WTC11 (cell line): ENCODE results near the gene IL6R. TPM values are rescaled to one million over a fixed set of nuclear protein-coding genes. Genes with fewer than 3 reads are reported as not detected.

Experiments
- ATF1 ChIP-seq: sonication (generic); formaldehyde crosslinking; IDR thresholded peaks from 2 replicates; pipeline ENCODE4 v1.8.1; 2023; ENCODE audit warnings: mild to moderate bottlenecking, moderate library complexity, missing genetic modification reagents
- CREB1 ChIP-seq: sonication (generic); formaldehyde crosslinking; IDR thresholded peaks from 2 replicates; pipeline ENCODE4 v1.8.0; 2023; ENCODE audit warnings: mild to moderate bottlenecking, missing genetic modification reagents
- CREM ChIP-seq: sonication (generic); formaldehyde crosslinking; IDR thresholded peaks from 2 replicates; pipeline ENCODE4 v1.8.1; 2022; ENCODE audit warnings: mild to moderate bottlenecking, missing genetic modification reagents, moderate library complexity
- ELF4 ChIP-seq: sonication (generic); formaldehyde crosslinking; IDR thresholded peaks from 2 replicates; pipeline ENCODE4 v1.8.1; 2022; ENCODE audit warnings: low read depth, mild to moderate bottlenecking, moderate library complexity, missing genetic modification reagents
- EMX1 ChIP-seq: fragments of 250-450 bp; sonication (Bioruptor Pico); IDR thresholded peaks from 2 replicates; pipeline ENCODE4 v1.8.0; 2021; ENCODE audit warnings: mild to moderate bottlenecking
- ERG ChIP-seq: fragments of 250-450 bp; sonication (Bioruptor Pico); IDR thresholded peaks from 2 replicates; pipeline ENCODE4 v1.8.0; 2021; ENCODE audit warnings: mild to moderate bottlenecking
- FOXP1 ChIP-seq: sonication (generic); formaldehyde crosslinking; IDR thresholded peaks from 2 replicates; pipeline ENCODE4 v1.8.0; 2022; ENCODE audit warnings: missing genetic modification reagents, mild to moderate bottlenecking, moderate library complexity, borderline replicate concordance
- KAT7 ChIP-seq: sonication (generic); formaldehyde crosslinking; IDR thresholded peaks from 2 replicates; pipeline ENCODE4 v1.8.1; 2023; ENCODE audit warnings: missing genetic modification reagents, mild to moderate bottlenecking, borderline replicate concordance
- NFE2L1 ChIP-seq: sonication (generic); formaldehyde crosslinking; IDR thresholded peaks from 2 replicates; pipeline ENCODE4 v1.8.1; 2023; ENCODE audit warnings: missing genetic modification reagents
- NR2C2 ChIP-seq: sonication (generic); formaldehyde crosslinking; IDR thresholded peaks from 2 replicates; pipeline ENCODE4 v1.8.0; 2022; ENCODE audit warnings: mild to moderate bottlenecking, missing genetic modification reagents
- ZNF138 ChIP-seq: sonication (generic); formaldehyde crosslinking; conservative IDR thresholded peaks from 2 replicates; pipeline ENCODE4 v1.8.1; 2022; ENCODE audit warnings: mild to moderate bottlenecking, moderate library complexity, missing genetic modification reagents
- ZNF281 ChIP-seq: sonication (generic); formaldehyde crosslinking; IDR thresholded peaks from 2 replicates; pipeline ENCODE4 v1.8.0; 2023; ENCODE audit warnings: mild to moderate bottlenecking, missing genetic modification reagents
- ZNF396 ChIP-seq: fragments of 250-450 bp; sonication (Bioruptor Pico); IDR thresholded peaks from 2 replicates; pipeline ENCODE4 v1.8.0; 2021; ENCODE audit warnings: mild to moderate bottlenecking, moderate library complexity, borderline replicate concordance
- ZNF671 ChIP-seq: fragments of 250-450 bp; sonication (Bioruptor Pico); IDR thresholded peaks from 2 replicates; pipeline ENCODE4 v1.8.0; 2021; ENCODE audit warnings: mild to moderate bottlenecking
- ZSCAN18 ChIP-seq: fragments of 250-450 bp; sonication (Bioruptor Pico); IDR thresholded peaks from 2 replicates; pipeline ENCODE4 v2.1.2; 2022; ENCODE audit warnings: mild to moderate bottlenecking, moderate library complexity
- total RNA-seq: library from RNA; stranded (reverse); gene quantifications from 3 replicates; pipeline ENCODE4 v1.2.3, GENCODE V29; 2021
- TF ChIP-seq, protein P1 (sequence below): sonication (generic); formaldehyde crosslinking; IDR thresholded peaks from 2 replicates; pipeline ENCODE4 v1.8.1; 2022; ENCODE audit warnings: low read depth, missing genetic modification reagents, borderline replicate concordance
- TF ChIP-seq, protein P2 (sequence below): sonication (generic); formaldehyde crosslinking; IDR thresholded peaks from 2 replicates; pipeline ENCODE4 v1.8.0; 2022; ENCODE audit warnings: missing genetic modification reagents
- TF ChIP-seq, protein P3 (sequence below): sonication (generic); formaldehyde crosslinking; IDR thresholded peaks from 2 replicates; pipeline ENCODE4 v1.8.0; 2023; ENCODE audit warnings: missing genetic modification reagents, mild to moderate bottlenecking, borderline replicate concordance
- TF ChIP-seq, protein P4 (sequence below): fragments of 250-450 bp; sonication (Bioruptor Pico); conservative IDR thresholded peaks from 2 replicates; pipeline ENCODE4 v1.9.0; 2021; ENCODE audit warnings: mild to moderate bottlenecking
- TF ChIP-seq, protein P5 (sequence below): sonication (generic); formaldehyde crosslinking; IDR thresholded peaks from 2 replicates; pipeline ENCODE4 v1.8.1; 2022; ENCODE audit warnings: low read depth, mild to moderate bottlenecking, moderate library complexity, missing genetic modification reagents, borderline replicate concordance

The IL6R gene
- total RNA-seq, 1 experiment from 2014 or later: 7.0 TPM

DNA sequence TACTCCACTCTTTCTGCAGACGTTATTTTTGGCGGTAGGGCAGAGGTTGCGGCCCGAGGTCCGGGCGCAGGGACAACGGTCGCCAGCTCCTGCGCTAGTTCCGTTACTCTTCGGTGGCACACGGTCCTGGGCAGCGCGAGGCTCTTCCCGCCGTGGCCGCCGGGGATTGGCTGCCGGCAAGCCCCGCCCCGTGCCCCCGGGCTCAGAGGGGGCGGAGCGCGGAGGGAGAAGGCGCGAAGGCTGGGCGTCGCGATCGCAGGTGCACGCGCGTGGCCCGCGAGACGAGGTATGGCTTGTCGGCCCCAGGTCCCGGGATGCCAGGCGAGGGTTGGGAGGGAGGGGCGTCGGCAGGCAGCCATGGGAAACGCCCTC lies 97.6 kb downstream of the IL6R start (continued):
- TF ChIP-seq, protein P1, sequence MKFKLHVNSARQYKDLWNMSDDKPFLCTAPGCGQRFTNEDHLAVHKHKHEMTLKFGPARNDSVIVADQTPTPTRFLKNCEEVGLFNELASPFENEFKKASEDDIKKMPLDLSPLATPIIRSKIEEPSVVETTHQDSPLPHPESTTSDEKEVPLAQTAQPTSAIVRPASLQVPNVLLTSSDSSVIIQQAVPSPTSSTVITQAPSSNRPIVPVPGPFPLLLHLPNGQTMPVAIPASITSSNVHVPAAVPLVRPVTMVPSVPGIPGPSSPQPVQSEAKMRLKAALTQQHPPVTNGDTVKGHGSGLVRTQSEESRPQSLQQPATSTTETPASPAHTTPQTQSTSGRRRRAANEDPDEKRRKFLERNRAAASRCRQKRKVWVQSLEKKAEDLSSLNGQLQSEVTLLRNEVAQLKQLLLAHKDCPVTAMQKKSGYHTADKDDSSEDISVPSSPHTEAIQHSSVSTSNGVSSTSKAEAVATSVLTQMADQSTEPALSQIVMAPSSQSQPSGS (CRISPR knock-in tag): peak; percentile 42; the same call in 1 of the 2 replicates
- no peak for TF ChIP-seq ZNF396 (CRISPR knock-in tag)
- no peak for TF ChIP-seq EMX1 (CRISPR knock-in tag)
- 0 out of 2 replicates have a peak, but pooled peaks have one; percentile 74 for TF ChIP-seq ATF1 (CRISPR knock-in tag)
- TF ChIP-seq, protein P2, sequence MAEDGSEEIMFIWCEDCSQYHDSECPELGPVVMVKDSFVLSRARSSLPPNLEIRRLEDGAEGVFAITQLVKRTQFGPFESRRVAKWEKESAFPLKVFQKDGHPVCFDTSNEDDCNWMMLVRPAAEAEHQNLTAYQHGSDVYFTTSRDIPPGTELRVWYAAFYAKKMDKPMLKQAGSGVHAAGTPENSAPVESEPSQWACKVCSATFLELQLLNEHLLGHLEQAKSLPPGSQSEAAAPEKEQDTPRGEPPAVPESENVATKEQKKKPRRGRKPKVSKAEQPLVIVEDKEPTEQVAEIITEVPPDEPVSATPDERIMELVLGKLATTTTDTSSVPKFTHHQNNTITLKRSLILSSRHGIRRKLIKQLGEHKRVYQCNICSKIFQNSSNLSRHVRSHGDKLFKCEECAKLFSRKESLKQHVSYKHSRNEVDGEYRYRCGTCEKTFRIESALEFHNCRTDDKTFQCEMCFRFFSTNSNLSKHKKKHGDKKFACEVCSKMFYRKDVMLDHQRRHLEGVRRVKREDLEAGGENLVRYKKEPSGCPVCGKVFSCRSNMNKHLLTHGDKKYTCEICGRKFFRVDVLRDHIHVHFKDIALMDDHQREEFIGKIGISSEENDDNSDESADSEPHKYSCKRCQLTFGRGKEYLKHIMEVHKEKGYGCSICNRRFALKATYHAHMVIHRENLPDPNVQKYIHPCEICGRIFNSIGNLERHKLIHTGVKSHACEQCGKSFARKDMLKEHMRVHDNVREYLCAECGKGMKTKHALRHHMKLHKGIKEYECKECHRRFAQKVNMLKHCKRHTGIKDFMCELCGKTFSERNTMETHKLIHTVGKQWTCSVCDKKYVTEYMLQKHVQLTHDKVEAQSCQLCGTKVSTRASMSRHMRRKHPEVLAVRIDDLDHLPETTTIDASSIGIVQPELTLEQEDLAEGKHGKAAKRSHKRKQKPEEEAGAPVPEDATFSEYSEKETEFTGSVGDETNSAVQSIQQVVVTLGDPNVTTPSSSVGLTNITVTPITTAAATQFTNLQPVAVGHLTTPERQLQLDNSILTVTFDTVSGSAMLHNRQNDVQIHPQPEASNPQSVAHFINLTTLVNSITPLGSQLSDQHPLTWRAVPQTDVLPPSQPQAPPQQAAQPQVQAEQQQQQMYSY (CRISPR knock-in tag): peak; percentile 45; the same call in 1 of the 2 replicates
- TF ChIP-seq ZSCAN18 (CRISPR knock-in tag): no peak
- TF ChIP-seq, protein P3, sequence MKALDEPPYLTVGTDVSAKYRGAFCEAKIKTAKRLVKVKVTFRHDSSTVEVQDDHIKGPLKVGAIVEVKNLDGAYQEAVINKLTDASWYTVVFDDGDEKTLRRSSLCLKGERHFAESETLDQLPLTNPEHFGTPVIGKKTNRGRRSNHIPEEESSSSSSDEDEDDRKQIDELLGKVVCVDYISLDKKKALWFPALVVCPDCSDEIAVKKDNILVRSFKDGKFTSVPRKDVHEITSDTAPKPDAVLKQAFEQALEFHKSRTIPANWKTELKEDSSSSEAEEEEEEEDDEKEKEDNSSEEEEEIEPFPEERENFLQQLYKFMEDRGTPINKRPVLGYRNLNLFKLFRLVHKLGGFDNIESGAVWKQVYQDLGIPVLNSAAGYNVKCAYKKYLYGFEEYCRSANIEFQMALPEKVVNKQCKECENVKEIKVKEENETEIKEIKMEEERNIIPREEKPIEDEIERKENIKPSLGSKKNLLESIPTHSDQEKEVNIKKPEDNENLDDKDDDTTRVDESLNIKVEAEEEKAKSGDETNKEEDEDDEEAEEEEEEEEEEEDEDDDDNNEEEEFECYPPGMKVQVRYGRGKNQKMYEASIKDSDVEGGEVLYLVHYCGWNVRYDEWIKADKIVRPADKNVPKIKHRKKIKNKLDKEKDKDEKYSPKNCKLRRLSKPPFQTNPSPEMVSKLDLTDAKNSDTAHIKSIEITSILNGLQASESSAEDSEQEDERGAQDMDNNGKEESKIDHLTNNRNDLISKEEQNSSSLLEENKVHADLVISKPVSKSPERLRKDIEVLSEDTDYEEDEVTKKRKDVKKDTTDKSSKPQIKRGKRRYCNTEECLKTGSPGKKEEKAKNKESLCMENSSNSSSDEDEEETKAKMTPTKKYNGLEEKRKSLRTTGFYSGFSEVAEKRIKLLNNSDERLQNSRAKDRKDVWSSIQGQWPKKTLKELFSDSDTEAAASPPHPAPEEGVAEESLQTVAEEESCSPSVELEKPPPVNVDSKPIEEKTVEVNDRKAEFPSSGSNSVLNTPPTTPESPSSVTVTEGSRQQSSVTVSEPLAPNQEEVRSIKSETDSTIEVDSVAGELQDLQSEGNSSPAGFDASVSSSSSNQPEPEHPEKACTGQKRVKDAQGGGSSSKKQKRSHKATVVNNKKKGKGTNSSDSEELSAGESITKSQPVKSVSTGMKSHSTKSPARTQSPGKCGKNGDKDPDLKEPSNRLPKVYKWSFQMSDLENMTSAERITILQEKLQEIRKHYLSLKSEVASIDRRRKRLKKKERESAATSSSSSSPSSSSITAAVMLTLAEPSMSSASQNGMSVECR (CRISPR knock-in tag): peak; percentile 97
- TF ChIP-seq ELF4 (CRISPR knock-in tag): peak; percentile 94
- TF ChIP-seq, protein P4, sequence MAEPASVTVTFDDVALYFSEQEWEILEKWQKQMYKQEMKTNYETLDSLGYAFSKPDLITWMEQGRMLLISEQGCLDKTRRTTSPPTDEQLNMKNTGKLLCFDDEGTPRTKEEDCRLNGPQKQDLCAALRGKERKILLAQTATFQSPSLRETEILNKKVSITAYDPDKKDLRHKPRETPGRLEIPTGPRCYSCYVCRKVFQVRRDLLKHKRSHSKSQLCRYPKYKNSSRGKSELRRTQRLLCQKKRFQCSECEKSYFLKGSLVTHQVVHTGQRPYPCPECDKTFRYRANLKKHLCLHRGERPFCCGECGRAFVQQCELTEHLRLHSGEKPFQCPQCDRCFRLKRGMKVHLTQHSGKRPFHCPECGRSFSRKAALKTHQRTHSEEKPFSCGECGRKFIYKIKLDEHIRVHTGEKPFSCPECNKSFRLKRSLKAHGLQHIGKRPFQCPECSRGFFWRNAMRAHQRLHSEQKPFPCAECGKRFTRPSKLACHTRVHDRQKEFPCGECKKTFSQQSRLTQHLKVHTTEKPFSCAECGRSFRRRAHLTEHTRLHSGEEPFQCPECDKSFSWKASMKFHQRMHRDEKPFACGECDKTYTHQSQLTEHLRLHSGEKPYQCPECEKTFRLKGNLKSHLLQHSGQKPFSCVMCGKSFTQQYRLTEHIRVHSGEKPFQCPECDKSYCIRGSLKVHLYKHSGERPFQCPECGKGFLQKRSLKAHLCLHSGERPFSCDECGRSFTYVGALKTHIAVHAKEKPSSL (CRISPR knock-in tag): no peak
- TF ChIP-seq NR2C2 (CRISPR knock-in tag): peak; percentile 73
- TF ChIP-seq, protein P5, sequence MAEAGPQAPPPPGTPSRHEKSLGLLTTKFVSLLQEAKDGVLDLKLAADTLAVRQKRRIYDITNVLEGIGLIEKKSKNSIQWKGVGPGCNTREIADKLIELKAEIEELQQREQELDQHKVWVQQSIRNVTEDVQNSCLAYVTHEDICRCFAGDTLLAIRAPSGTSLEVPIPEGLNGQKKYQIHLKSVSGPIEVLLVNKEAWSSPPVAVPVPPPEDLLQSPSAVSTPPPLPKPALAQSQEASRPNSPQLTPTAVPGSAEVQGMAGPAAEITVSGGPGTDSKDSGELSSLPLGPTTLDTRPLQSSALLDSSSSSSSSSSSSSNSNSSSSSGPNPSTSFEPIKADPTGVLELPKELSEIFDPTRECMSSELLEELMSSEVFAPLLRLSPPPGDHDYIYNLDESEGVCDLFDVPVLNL (CRISPR knock-in tag): peak; percentile 57; the same call in 1 of the 2 replicates
- TF ChIP-seq ERG: no peak
- peak; percentile 80; the same call in 1 of the 2 replicates for TF ChIP-seq CREB1 (CRISPR knock-in tag)
- peak; percentile 82; the same call in 1 of the 2 replicates for TF ChIP-seq CREM (CRISPR knock-in tag)
- no peak for TF ChIP-seq ZNF671
- peak; percentile 98 for TF ChIP-seq FOXP1 (CRISPR knock-in tag)
- TF ChIP-seq ZNF138 (CRISPR knock-in tag): peak; percentile 93
- no peak for TF ChIP-seq ZNF281 (CRISPR knock-in tag)
- TF ChIP-seq KAT7 (CRISPR knock-in tag): peak; percentile 47; the same call in 1 of the 2 replicates
- peak; percentile 91 for TF ChIP-seq NFE2L1
